ENCODE results near the gene MMD.

GRCh38 chr17:55434721-55435120 lies 13.1 kb upstream of the MMD start:
- TF ChIP-seq REST (IDR thresholded peaks at IDR 0.05; ENCODE audit: insufficient read depth in 1 of 2, low read depth in 2 of 2, low read length in 1 of 2) (no peak), POLR2AphosphoS5 (IDR thresholded peaks at IDR 0.05; ENCODE audit: low read depth, low read length) (no peak)
